ENCODE results near the gene SLC24A5.

SLC24A5 gene

GRCh38 chr15:48190932-48191573 is 70.3 kb downstream of the SLC24A5 start:
- no peak overlapping the region for H3K4me3 ChIP-seq (replicated peaks; ENCODE audit: low read depth, low read length)
- no peak for TF ChIP-seq CTCF (IDR thresholded peaks at IDR 0.05; ENCODE audit: low read length, missing control alignments)

GRCh38 chr15:48191574-48192225 is 70.9 kb downstream of the SLC24A5 start, which contains the start of gene CTXN2:
Gene CTXN2 (plus strand): TSS chr15:48191665. CDS start chr15:48201301, 9,636 bp downstream.
- DNase-seq (ENCODE audit: low read depth) = no peak
- TF ChIP-seq CTCF (IDR thresholded peaks at IDR 0.05; ENCODE audit: low read length, missing control alignments) = no peak
- H3K4me3 ChIP-seq (replicated peaks; ENCODE audit: low read depth, low read length) = no peak within 1 kb of the TSS

More at GRCh38 chr15:48190932-48191573, 70.3 kb downstream of the SLC24A5 start:
- DNase-seq (ENCODE audit: low read depth) = peak; percentile 78

Measured in fibroblast of pulmonary artery (primary cell).